Neutrophil (primary cell): Measurements from ENCODE around the gene ICOSLG.
"Not testable (repeated sequence)": the region's sequence is repeated elsewhere in the genome, so short reads cannot be mapped to it uniquely, and the experiment has no call there.

Source experiments
- H3K27ac ChIP-seq: fragments of 200-600 bp; sonication (generic); 2 replicates; pipeline ENCODE4 v1.5.1; 2016; ENCODE audit warnings: mild to moderate bottlenecking, moderate library complexity
- H3K27me3 ChIP-seq: fragments of 200-600 bp; sonication (generic); 2 replicates; pipeline ENCODE4 v1.6.0; 2016; ENCODE audit warnings: mild to moderate bottlenecking
- H3K36me3 ChIP-seq: fragments of 200-600 bp; sonication (generic); 2 replicates; pipeline ENCODE4 v1.5.1; 2017
- H3K4me1 ChIP-seq, 2 experiments: fragments of 200-600 bp in 1 of 2; sonication (generic) in 1 of 2; 1 replicate in 1 of 2; 2 replicates in 1 of 2; pipeline versions ENCODE4 v1.5.1 to v1.6.1; 2013 to 2016; ENCODE audit warnings: low read depth in 1 of 2, low read length in 1 of 2, mild to moderate bottlenecking in 1 of 2, moderate library complexity in 1 of 2; ENCODE audit not compliant: control insufficient read depth in 1 of 2, insufficient read depth in 1 of 2
- H3K4me3 ChIP-seq, 2 experiments: fragments of 200-600 bp in 1 of 2; sonication (generic) in 1 of 2; 1 replicate in 1 of 2; 2 replicates in 1 of 2; pipeline ENCODE4 v1.5.1; 2013 to 2016; ENCODE audit warnings: low read depth in 1 of 2, low read length in 1 of 2, mild to moderate bottlenecking in 1 of 2, moderate library complexity in 1 of 2
- H3K9me3 ChIP-seq: fragments of 200-600 bp; sonication (generic); 2 replicates; pipeline ENCODE4 v1.5.1; 2016
- CTCF ChIP-seq: fragments of 200-600 bp; sonication (generic); IDR thresholded peaks from 2 replicates; pipeline ENCODE4 v1.5.1; 2016; ENCODE audit warnings: antibody characterized with exemption

The ICOSLG gene

GRCh38 chr21:44258056-44258725, 17.4 kb upstream of the ICOSLG start:
- Histone ChIP-seq H3K27me3 (peaks cover 15% of the 10 kb centered on the region), H3K36me3 (no peaks in the 10 kb centered on the region), H3K9me3 (no peaks in the 10 kb centered on the region), H3K27ac (no peak overlapping the region), H3K4me3 (no peak overlapping the region), H3K4me1 (no peaks in the 10 kb centered on the region)
- no peak for TF ChIP-seq CTCF

GRCh38 chr21:44255511-44255981, 14.8 kb upstream of the ICOSLG start:
- no peaks in the 10 kb centered on the region for H3K9me3 ChIP-seq
- no peak overlapping the region for H3K4me3 ChIP-seq
- no peak overlapping the region for H3K27ac ChIP-seq
- peaks cover 15% of the 10 kb centered on the region for H3K27me3 ChIP-seq
- H3K36me3 ChIP-seq, result no peaks in the 10 kb centered on the region
- H3K4me1 ChIP-seq, result no peaks in the 10 kb centered on the region
- no peak for TF ChIP-seq CTCF

GRCh38 chr21:44253832-44254710, 13.3 kb upstream of the ICOSLG start:
- TF ChIP-seq CTCF, result no peak
- Histone ChIP-seq H3K4me3 (no peak overlapping the region), H3K9me3 (no peaks in the 10 kb centered on the region), H3K27me3 (peaks cover 15% of the 10 kb centered on the region), H3K4me1 (no peaks in the 10 kb centered on the region), H3K36me3 (no peaks in the 10 kb centered on the region), H3K27ac (no peak overlapping the region)

- H3K4me1 ChIP-seq, H3K27me3 ChIP-seq, H3K36me3 ChIP-seq, H3K9me3 ChIP-seq, H3K27ac ChIP-seq, H3K4me3 ChIP-seq: not testable (repeated sequence)
Measured at GRCh38 chr21:44249204-44250037, 8.7 kb upstream of the ICOSLG start.

GRCh38 chr21:44247904-44248303, 7.2 kb upstream of the ICOSLG start:
- not testable (repeated sequence) for H3K36me3 ChIP-seq, H3K4me3 ChIP-seq, H3K9me3 ChIP-seq, H3K27ac ChIP-seq, H3K4me1 ChIP-seq, H3K27me3 ChIP-seq

GRCh38 chr21:44243980-44244379, 3.2 kb upstream of the ICOSLG start:
- H3K4me1 ChIP-seq, H3K4me3 ChIP-seq, H3K9me3 ChIP-seq, H3K27me3 ChIP-seq, H3K36me3 ChIP-seq, H3K27ac ChIP-seq: not testable (repeated sequence)

- not testable (repeated sequence) for H3K9me3 ChIP-seq, H3K36me3 ChIP-seq, H3K4me1 ChIP-seq, H3K27ac ChIP-seq, H3K27me3 ChIP-seq, H3K4me3 ChIP-seq
Measured at GRCh38 chr21:44241281-44241680, 538 bp upstream of the ICOSLG start.

GRCh38 chr21:44240353-44240752, 390 bp downstream of the ICOSLG start:
- H3K27ac ChIP-seq, H3K9me3 ChIP-seq, H3K36me3 ChIP-seq, H3K4me1 ChIP-seq, H3K4me3 ChIP-seq, H3K27me3 ChIP-seq: not testable (repeated sequence)

GRCh38 chr21:44229561-44229960, 11.2 kb downstream of the ICOSLG start:
- H3K27me3 ChIP-seq, H3K4me1 ChIP-seq, H3K9me3 ChIP-seq, H3K4me3 ChIP-seq, H3K36me3 ChIP-seq, H3K27ac ChIP-seq: not testable (repeated sequence)

GRCh38 chr21:44228109-44228508, 12.6 kb downstream of the ICOSLG start:
- not testable (repeated sequence) for H3K27me3 ChIP-seq, H3K27ac ChIP-seq, H3K4me1 ChIP-seq, H3K9me3 ChIP-seq, H3K4me3 ChIP-seq, H3K36me3 ChIP-seq
